NCI-H2171 treated with DMSO at 0.1 percent for 48 hours (cell line): Measurements from ENCODE around the gene TMIE.

Experiments used
- DNase-seq: peaks from one replicate; lab custom pipeline; 2025; lab: John Stamatoyannopoulos, UW

The TMIE gene

DNA sequence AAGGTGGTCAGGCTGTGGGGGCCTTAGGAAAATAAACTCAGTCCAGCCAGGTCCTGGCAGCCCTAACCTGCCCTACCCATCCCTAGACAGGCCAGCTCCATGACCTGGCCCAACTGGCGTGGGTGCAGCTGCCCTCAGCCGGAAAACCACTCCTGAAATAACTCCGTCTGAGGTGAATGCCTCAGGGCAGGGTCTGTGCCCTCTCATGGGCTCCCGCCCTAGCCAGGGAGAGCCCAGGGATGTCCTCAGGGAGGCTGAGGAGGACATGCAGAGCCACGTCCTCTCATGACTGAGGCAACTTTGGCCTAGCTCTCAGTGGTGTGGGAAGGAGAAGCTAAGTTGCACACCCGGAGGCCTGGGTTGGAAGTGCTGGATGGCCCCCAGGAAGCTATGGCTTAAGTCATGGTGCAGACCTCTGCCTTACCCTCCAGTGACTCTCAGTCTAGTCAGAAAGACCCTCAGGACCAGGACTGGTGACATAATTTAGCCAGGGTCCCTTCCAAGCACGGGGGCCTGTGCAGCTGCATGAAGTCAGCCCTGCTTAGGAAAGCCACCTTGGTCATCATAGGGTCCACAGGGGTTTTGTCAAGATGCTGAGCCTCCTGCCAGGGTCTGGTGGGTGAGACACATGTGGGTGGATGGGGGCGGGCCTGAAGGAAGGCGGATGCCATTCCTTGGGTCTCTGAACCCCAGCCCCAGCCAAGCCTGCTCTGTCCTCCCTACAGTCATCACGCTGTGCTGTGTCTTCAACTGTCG lies 7.4 kb downstream of the TMIE start:
- DNase-seq = no peak

- no peak for DNase-seq
Observed at GRCh38 chr3:46709157-46709654, 8.0 kb downstream of the TMIE start.

DNA sequence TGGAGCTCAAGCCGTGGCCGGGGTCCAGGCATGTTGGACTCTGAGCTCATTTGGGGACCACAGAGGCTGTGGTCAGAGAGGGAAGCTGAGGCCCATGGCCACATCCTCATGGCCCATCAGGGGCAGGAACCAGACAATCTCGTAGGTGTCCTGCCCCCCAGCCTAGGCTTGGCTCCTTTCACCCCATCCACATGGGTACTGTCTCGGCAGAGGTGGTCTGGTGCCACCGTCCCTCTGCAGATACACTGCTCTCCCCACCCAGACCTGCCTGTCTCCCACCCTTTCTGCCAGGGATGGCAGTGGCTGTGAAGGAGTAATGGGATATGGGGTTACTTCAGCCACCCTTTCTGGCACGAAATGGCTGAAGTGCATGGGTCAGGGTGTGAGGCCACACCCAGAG lies 8.5 kb downstream of the TMIE start:
- no peak for DNase-seq

DNA sequence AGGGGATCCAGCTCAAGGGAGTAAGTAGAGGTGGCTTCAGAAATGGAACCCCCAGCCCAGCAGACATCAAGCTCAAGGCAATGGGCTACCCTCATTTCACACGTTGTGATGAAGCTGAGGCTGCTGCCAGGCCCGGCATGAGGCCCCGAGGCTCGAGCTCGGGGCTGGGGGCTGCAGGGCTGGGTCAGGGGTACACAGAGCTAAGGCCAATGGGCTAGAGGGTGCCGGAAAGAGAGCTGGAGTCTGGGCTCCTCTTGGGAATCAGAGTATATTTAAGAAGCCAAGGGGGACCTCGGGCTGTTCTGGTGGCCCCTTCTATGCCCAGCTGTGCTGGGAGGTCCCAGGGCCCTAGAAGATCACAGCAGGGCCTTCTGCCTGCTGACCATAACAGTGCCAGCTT lies 9.0 kb downstream of the TMIE start:
- no peak for DNase-seq

DNA sequence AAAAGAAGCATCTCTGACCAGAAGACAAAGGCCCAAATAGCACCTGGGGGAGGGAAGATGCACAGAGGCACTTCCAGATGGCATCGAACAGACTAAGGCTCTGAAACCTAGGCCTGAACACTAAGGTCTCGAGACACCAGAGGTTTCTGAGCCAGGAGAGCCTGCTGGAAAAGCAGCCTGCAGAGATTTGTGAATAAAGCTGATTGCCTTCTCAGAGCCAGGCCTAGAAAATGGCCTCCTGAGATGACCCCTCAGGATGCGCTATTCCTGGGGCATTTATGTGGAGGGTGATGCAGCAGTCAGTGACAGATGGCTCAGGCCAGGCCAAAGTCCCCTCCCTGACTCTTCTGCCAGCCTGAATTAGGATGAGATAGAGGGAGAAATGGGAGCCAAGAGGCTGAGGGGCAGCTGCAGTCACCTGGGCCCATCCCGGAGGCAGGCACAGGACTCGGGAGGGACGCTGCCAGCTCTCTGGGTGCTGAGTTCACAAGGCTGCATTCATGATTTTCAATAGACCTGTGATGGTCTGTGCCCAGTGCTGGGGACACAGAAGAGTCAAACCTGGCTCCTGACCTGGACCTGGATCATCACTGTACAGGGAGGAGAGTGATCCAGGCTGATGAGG lies 9.6 kb downstream of the TMIE start:
- DNase-seq = no peak

DNA sequence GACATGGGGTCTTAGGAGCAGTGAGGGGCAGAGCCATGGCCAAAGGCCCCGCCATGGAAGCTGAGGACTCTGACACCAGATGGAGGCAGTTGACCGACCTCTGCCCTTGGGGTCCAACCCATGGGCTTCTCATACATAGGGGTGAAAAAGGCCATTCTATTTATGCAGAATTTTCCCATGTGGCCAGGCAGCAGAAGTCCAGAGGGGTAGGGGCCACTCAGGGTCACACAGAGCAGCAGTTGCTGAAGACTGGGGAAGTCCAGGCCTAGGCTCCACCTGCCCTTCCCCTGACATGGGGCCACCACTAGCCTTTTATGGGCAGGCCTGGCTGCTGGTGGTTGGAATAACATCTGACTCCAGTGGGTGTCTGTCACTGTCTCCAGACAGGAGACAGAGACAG lies 10.1 kb downstream of the TMIE start:
- DNase-seq = no peak

- no peak for DNase-seq
Observed at GRCh38 chr3:46711760-46712159, 10.6 kb downstream of the TMIE start.

- no peak for DNase-seq
Observed at GRCh38 chr3:46712191-46713049, 11.2 kb downstream of the TMIE start.

DNA sequence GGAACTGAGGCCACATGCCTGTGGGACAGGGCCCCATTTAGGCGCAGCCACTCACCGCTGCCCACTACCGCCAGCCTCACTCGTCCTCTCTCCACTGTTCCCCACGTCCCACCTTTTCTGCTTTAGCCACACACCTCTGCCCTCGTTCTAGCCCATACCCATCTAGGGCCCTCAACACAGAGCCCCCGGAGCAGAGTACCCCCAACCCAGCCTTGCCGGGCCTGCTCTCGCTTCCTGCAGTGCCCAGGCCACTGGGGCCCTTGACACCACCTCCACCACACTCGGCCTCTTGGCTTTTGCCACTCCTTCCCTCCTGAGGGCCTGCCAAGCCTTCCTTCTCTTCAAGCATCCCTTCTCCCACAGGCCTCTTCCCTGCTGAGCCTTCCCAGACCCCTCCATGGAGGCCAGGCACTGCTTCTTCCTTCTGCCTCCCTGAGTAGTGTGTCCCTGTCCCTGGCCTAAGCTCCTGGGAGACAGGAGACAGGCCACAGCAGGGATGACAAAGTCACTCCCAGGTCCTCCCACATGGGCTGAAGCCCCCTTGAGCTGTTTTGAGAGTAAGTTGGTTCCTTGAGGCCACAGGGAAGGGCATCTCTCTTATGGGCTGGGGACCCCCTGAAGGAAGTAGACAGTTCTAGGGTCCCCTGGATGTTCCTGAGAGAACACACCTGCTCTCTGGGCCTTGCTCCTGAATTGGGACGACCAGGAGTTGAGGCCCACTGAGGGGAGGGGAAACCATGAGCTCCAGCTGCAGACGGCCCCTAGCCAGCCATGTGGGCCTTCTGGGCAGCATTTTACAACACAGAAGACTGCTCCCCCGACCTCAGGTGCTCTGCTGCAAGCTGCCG lies 12.1 kb downstream of the TMIE start:
- DNase-seq = no peak

DNA sequence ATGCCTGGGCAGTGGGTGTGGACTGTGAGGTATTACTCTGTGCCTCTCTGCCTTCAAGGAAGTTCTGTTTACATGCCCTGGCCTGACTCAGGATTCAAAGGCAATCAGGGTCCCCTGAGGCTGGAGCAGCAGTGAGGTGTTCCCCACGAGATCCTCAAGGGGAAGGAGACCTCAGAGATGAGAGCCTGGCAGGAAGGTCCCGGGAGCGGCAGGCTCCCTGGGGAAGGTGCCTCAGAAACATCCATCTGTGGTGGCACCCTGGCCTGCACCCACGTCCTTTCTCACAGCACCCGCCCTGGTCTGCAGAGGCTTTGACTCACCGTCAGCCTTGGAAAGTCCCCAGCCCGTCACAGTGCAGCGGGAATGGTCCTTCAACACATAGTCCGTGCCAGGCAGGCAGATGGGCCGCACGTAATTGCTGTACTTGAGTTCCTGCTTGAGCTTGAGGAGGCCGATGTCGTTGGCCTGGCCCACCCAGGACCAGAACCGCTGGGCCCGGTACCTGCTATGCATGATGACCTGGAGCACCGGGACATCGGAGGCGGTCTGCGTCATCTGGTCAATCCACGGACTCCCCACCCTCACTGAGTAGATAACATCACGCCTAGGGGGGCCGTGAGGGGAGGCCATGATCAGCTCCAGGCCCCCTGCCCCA lies 12.8 kb downstream of the TMIE start:
- DNase-seq = no peak

GRCh38 chr3:46714728-46715506 lies 13.7 kb downstream of the TMIE start:
- no peak for DNase-seq

DNA sequence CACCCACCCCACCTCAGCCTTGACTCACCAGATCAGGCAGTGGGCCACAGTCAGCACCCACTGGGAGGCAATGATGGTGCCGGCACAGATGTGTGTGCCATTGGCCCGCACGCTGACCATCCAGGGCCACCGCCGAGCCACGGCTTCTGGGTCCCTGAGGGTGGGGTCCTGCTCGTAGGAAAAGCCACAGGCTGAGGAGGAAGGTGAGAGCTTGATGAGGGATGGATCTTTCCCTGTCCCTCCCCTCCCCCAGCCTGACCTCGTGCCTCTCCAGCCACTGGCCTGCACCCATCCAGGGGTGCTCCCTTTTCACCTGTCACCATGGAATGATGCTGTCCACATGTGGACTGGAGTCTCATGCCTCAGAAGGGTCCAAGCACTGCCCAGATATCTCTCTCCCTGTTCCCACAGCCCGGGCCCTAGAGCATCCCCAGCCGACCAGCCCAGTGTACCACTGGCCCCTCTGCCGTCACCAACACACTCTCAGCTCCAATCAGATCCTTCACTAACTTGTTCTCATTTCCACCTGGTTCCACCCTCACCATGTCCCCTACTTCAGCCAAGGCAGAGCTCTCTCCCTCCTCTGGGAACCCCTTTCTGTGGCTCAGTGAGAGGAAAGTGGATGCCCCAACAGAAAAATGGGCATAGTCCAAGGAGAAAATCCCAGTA lies 14.4 kb downstream of the TMIE start:
- no peak for DNase-seq

GRCh38 chr3:46716461-46717441 lies 15.6 kb downstream of the TMIE start:
- DNase-seq = no peak

GRCh38 chr3:46717447-46718231 lies 16.4 kb downstream of the TMIE start, which contains the start of gene PRSS50:
Gene PRSS50, minus strand, starts transcription at chr3:46717869. Its CDS starts 45 bp downstream, at chr3:46717824.
- no peak for DNase-seq

DNA sequence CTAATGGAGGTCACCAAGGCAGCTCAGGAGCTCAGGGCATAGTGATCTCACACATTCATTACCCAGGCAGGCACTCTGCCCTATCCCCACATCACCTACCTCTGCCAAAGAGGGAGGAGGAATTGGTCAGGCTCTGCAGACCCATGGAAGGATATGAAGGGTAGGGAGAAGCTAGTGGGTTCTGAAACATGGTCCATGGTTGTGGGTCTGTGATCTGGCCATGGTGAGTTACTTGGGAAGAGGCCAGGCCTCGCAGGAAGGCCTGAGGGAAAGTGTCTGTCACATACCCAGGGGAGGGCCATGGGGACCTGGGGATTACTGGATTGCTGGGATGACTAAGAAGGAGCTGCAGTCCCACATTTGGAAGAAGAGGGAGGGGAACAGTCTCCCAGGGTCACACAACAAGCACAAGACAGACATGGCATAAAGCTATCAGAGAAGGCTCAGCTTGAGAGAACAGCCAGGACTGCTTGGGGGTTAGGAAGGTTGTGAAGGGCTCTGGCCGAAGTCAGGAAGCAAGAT lies 17.9 kb downstream of the TMIE start:
- DNase-seq = no peak

DNA sequence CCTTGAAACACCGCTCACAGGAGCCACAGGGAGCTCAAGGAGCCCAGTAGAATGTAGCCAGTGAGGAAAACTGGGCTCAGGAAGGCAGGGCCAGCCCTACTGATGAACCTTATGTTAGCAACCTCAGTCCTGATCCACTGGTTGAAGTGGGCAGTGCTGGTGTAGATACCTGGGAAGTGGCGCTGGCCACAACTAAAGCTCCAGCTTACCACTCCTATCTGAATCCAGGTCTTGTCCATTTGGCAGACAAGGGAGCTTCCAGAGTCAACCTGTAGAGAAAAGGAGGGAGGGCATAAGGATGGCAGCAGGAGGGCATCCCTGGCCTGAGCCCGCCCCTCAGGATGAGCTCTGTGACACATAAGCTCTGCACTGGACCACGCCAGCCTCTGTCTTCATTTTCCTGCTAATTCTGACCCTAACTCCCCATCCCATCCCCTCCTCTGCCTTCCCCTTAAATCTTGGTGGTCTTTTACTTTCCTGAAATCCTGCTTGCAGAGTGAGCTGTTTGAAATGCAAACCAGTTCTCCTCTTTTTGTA lies 18.6 kb downstream of the TMIE start:
- DNase-seq = no peak

DNA sequence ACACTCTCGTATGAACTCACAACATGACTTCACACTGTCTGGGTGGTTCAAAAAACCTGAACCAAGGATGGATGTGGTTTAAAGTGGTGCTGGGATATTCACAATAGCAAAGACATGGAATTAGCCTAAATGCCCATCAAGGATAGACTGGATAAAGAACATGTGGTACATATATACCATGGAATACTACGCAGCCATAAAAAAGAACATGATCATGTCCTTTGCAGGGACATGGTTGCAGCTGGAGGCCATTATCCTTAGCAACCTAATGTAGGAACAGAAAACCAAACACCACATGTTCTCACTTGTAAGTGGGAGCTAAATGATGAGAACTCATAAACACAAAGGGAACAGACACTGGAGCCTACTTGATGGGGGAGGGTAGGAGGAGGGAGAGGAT lies 19.8 kb downstream of the TMIE start:
- no peak for DNase-seq
